Keratinocyte (primary cell): ENCODE data around the gene ELL. TPM values are rescaled to one million over a fixed set of nuclear protein-coding genes. Genes with fewer than 3 reads are reported as not detected.

Experiments used
- DNase-seq: peaks from one replicate; pipeline ENCODE4 v3.0.0-alpha.2; 2011; ENCODE audit warnings: low read depth, missing footprints, low spot score
- FAIRE-seq: peaks from 2 replicates; lab custom pipeline; 2011; peaks lifted over from hg19 to GRCh38; lab: Jason Lieb, UNC
- H2AFZ ChIP-seq: 2 replicates; pipeline ENCODE4 v1.6.0; 2012; ENCODE audit warnings: low read length, control low read depth, inconsistent platforms; ENCODE audit not compliant: control insufficient read depth
- H3K27ac ChIP-seq: 2 replicates; pipeline ENCODE4 v1.5.1; 2011; ENCODE audit warnings: low read length; ENCODE audit not compliant: control insufficient read depth, insufficient read depth
- H3K27me3 ChIP-seq: 3 replicates; pipeline ENCODE4 v1.6.0; 2011; ENCODE audit warnings: low read length; ENCODE audit not compliant: control insufficient read depth, insufficient read depth; ENCODE audit errors: extremely low read depth
- H3K36me3 ChIP-seq, 2 experiments: 2 replicates in 1 of 2; 3 replicates in 1 of 2; pipeline ENCODE4 v1.5.1; 2011; ENCODE audit warnings: low read length in 2 of 2, mild to moderate bottlenecking in 1 of 2; ENCODE audit not compliant: control insufficient read depth in 2 of 2, insufficient read depth in 2 of 2; ENCODE audit errors: extremely low read depth in 1 of 2
- H3K4me1 ChIP-seq: 3 replicates; pipeline ENCODE4 v1.5.1; 2011; ENCODE audit warnings: low read length; ENCODE audit not compliant: control insufficient read depth, insufficient read depth; ENCODE audit errors: extremely low read depth
- H3K4me2 ChIP-seq: 3 replicates; pipeline ENCODE4 v1.6.0; 2011; ENCODE audit warnings: low read depth, low read length; ENCODE audit not compliant: control insufficient read depth, insufficient read depth; ENCODE audit errors: extremely low read depth
- H3K4me3 ChIP-seq, 3 experiments: fragments of 200-600 bp in 1 of 3; sonication (generic) in 1 of 3; 2 replicates in 2 of 3; 3 replicates in 1 of 3; pipeline ENCODE4 v1.5.1; 2011 to 2016; ENCODE audit warnings: low read length in 3 of 3, mild to moderate bottlenecking in 3 of 3, control low read depth in 2 of 3, inconsistent platforms in 1 of 3, low read depth in 1 of 3, mixed read lengths in 1 of 3, mixed run types in 1 of 3, moderate library complexity in 1 of 3; ENCODE audit not compliant: control insufficient read depth in 2 of 3, insufficient read depth in 2 of 3; ENCODE audit errors: extremely low read depth in 1 of 3
- H3K79me2 ChIP-seq: 2 replicates; pipeline ENCODE4 v1.6.0; 2012; ENCODE audit warnings: low read length; ENCODE audit not compliant: control insufficient read depth, insufficient read depth
- H3K9ac ChIP-seq: 3 replicates; pipeline ENCODE4 v1.6.0; 2011; ENCODE audit warnings: low read length; ENCODE audit not compliant: control insufficient read depth, insufficient read depth; ENCODE audit errors: extremely low read depth
- H3K9me1 ChIP-seq: 3 replicates; pipeline ENCODE4 v1.6.0; 2011; ENCODE audit warnings: low read length; ENCODE audit not compliant: control insufficient read depth, insufficient read depth; ENCODE audit errors: extremely low read depth
- H3K9me3 ChIP-seq: 2 replicates; pipeline ENCODE4 v1.5.1; 2012; ENCODE audit warnings: low read depth, low read length; ENCODE audit not compliant: control insufficient read depth
- H4K20me1 ChIP-seq: 3 replicates; pipeline ENCODE4 v1.6.0; 2011; ENCODE audit warnings: low read length; ENCODE audit not compliant: control insufficient read depth, insufficient read depth; ENCODE audit errors: extremely low read depth
- EZH2 ChIP-seq: IDR thresholded peaks from one replicate; pipeline ENCODE4 v1.6.1; 2012; ENCODE audit warnings: inconsistent platforms, mild to moderate bottlenecking, low read length, moderate library complexity
- dilution Hi-C: fragments of 300-500 bp; cut with MboI; formaldehyde crosslinking; loops from one replicate; pipeline ENCODE4 v1.7.0; 2020; ENCODE audit warnings: low sequenced_read_pairs; ENCODE audit not compliant: extremely low pct_ligation_motif_present
- polyA plus RNA-seq, 5 experiments: library from polyadenylated mRNA; depleted of rRNA in 3 of 5; stranded (reverse) in 3 of 5; stranded (forward) in 1 of 5; unstranded in 1 of 5; fragments of >200 nt; gene quantifications; 1 replicate in 1 of 5; 2 replicates in 3 of 5; 3 replicates in 1 of 5; pipeline versions ENCODE4 v1.2.1 to v1.2.3, GENCODE V29; 2011 to 2012; ENCODE audit warnings: missing spikeins in 2 of 5, low read depth in 1 of 5, low replicate concordance in 1 of 5
- TF ChIP-seq, protein P1 (sequence below), 3 experiments: IDR thresholded peaks in 1 of 3; conservative IDR thresholded peaks in 1 of 3; optimal IDR thresholded peaks in 1 of 3; 2 replicates in 2 of 3; 3 replicates in 1 of 3; pipeline versions ENCODE3 to v1.5.1; 2011; ENCODE audit warnings: low read length in 3 of 3, mild to moderate bottlenecking in 3 of 3, moderate library complexity in 2 of 3, control low read depth in 1 of 3, inconsistent platforms in 1 of 3; ENCODE audit not compliant: insufficient read depth in 2 of 3; ENCODE audit errors: extremely low read depth in 1 of 3

Gene ELL
- polyA plus RNA-seq, 1 donor (not counting 4 experiments of a cell fraction or from before 2014, with no cell fraction given) = 4.4 TPM

- DNase-seq (no peak), FAIRE-seq (no peak)
- Histone ChIP-seq H3K27ac (no peak overlapping the region), H3K4me3 (no peak overlapping the region), H3K4me2 (no peak overlapping the region), H3K27me3 (no peaks in the 10 kb centered on the region), H3K4me1 (peaks cover 13% of the 10 kb centered on the region), H2AFZ (no peak overlapping the region), H3K36me3 (peaks cover 39 to 48% of the 10 kb centered on the region in 2 experiments), H3K79me2 (peaks cover 10% of the 10 kb centered on the region), H3K9me3 (no peaks in the 10 kb centered on the region), H4K20me1 (no peaks in the 10 kb centered on the region), H3K9me1 (peaks cover 8% of the 10 kb centered on the region), H3K9ac (no peak overlapping the region)
- dilution Hi-C loops = no loop called here
- TF ChIP-seq EZH2 = no peak
Measured at GRCh38 chr19:18444513-18444912, 77.4 kb downstream of the ELL start.

DNA sequence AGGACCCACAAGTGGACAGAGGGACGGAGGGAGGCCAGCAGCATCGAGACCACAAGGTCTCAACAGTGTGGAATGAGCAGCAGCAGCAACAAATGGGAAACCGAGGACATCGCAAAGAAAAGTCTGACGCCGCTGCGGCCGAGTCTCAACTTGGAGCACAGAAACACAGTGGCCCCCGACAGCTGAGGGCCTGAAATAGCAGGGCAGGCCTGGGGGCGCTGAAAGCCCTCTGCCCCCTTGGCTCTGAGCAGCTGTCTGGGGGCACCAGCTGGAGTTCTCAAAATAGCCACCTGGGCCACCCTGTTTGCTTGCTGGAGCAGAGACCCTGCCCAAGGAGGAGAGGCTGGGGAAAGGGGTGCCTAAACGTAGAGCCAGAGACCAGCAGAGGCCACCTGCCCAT, 78.0 kb downstream of the ELL start:
- no peak for TF ChIP-seq EZH2
- TF ChIP-seq, protein P1, sequence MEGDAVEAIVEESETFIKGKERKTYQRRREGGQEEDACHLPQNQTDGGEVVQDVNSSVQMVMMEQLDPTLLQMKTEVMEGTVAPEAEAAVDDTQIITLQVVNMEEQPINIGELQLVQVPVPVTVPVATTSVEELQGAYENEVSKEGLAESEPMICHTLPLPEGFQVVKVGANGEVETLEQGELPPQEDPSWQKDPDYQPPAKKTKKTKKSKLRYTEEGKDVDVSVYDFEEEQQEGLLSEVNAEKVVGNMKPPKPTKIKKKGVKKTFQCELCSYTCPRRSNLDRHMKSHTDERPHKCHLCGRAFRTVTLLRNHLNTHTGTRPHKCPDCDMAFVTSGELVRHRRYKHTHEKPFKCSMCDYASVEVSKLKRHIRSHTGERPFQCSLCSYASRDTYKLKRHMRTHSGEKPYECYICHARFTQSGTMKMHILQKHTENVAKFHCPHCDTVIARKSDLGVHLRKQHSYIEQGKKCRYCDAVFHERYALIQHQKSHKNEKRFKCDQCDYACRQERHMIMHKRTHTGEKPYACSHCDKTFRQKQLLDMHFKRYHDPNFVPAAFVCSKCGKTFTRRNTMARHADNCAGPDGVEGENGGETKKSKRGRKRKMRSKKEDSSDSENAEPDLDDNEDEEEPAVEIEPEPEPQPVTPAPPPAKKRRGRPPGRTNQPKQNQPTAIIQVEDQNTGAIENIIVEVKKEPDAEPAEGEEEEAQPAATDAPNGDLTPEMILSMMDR (optimal IDR thresholded peaks at IDR 0.05 in 1 of 3, IDR thresholded peaks at IDR 0.05 in 1 of 3, conservative IDR thresholded peaks at IDR 0.05 in 1 of 3; ENCODE audit: extremely low read depth in 1 of 3, insufficient read depth in 2 of 3, low read length in 3 of 3) = no peak
- no peak overlapping the region for H3K9ac ChIP-seq
- no peak overlapping the region for H3K4me2 ChIP-seq
- H3K27ac ChIP-seq = no peak overlapping the region
- peaks cover 5% of the 10 kb centered on the region for H3K79me2 ChIP-seq
- H3K36me3 ChIP-seq = peaks cover 35 to 41% of the 10 kb centered on the region in 2 experiments
- dilution Hi-C loops = no loop called here
- H3K9me1 ChIP-seq = peaks cover 12% of the 10 kb centered on the region
- FAIRE-seq = no peak
- H3K27me3 ChIP-seq = no peaks in the 10 kb centered on the region
- H3K9me3 ChIP-seq = no peaks in the 10 kb centered on the region
- H2AFZ ChIP-seq = no peak overlapping the region
- DNase-seq = no peak
- peaks cover 20% of the 10 kb centered on the region for H3K4me1 ChIP-seq
- H4K20me1 ChIP-seq = no peaks in the 10 kb centered on the region
- no peak overlapping the region for H3K4me3 ChIP-seq

GRCh38 chr19:18443406-18443805, 78.5 kb downstream of the ELL start:
- Histone ChIP-seq H3K9me3 (no peaks in the 10 kb centered on the region), H3K4me1 (peaks cover 25% of the 10 kb centered on the region), H3K9me1 (peaks cover 12% of the 10 kb centered on the region), H3K9ac (no peak overlapping the region), H3K27me3 (no peaks in the 10 kb centered on the region), H3K27ac (no peak overlapping the region), H3K4me2 (no peak overlapping the region), H3K4me3 (no peak overlapping the region), H4K20me1 (no peaks in the 10 kb centered on the region), H3K36me3 (peaks cover 33 to 37% of the 10 kb centered on the region in 2 experiments), H3K79me2 (peaks cover 4% of the 10 kb centered on the region), H2AFZ (no peak overlapping the region)
- no peak for TF ChIP-seq EZH2
- TF ChIP-seq, protein P1 (optimal IDR thresholded peaks at IDR 0.05 in 1 of 3, IDR thresholded peaks at IDR 0.05 in 1 of 3, conservative IDR thresholded peaks at IDR 0.05 in 1 of 3; ENCODE audit: extremely low read depth in 1 of 3, insufficient read depth in 2 of 3, low read length in 3 of 3) = no peak
- dilution Hi-C loops = no loop called here
- no peak for FAIRE-seq
- DNase-seq = no peak
